ENCODE data around the gene SAMD1.

SAMD1 gene

GRCh38 chr19:14055396-14055795, 35.2 kb downstream of the SAMD1 start:
- no peak for DNase-seq (ENCODE audit: low read depth in 2 of 2)
- TF ChIP-seq CTCF (IDR thresholded peaks at IDR 0.05; ENCODE audit: low read depth, low read length) = no peak
- no peak overlapping the region for H3K4me3 ChIP-seq (replicated peaks in 1 of 2; ENCODE audit: low read depth in 2 of 2, low read length in 2 of 2)

- TF ChIP-seq CTCF (IDR thresholded peaks at IDR 0.05; ENCODE audit: low read depth, low read length) = no peak
- DNase-seq (ENCODE audit: low read depth in 2 of 2) = no peak
These were observed 35.8 kb downstream of the SAMD1 start for GRCh38 chr19:14054721-14055120.

GRCh38 chr19:14054099-14054498, 36.5 kb downstream of the SAMD1 start:
- no peak for TF ChIP-seq CTCF (IDR thresholded peaks at IDR 0.05; ENCODE audit: low read depth, low read length)
- H3K4me3 ChIP-seq (replicated peaks in 1 of 2; ENCODE audit: low read depth in 2 of 2, low read length in 2 of 2) = no peak overlapping the region
- no peak for DNase-seq (ENCODE audit: low read depth in 2 of 2)

More at GRCh38 chr19:14054721-14055120, 35.8 kb downstream of the SAMD1 start:
- H3K4me3 ChIP-seq (replicated peaks in 1 of 2; ENCODE audit: low read depth in 2 of 2, low read length in 2 of 2) = no peak overlapping the region

GRCh38 chr19:14053500-14053899, 37.1 kb downstream of the SAMD1 start:
- TF ChIP-seq CTCF (IDR thresholded peaks at IDR 0.05; ENCODE audit: low read depth, low read length) = no peak
- no peak overlapping the region for H3K4me3 ChIP-seq (replicated peaks in 1 of 2; ENCODE audit: low read depth in 2 of 2, low read length in 2 of 2)
- DNase-seq (ENCODE audit: low read depth in 2 of 2) = no peak

GRCh38 chr19:14053032-14053431, 37.5 kb downstream of the SAMD1 start:
- no peak overlapping the region for H3K4me3 ChIP-seq (replicated peaks in 1 of 2; ENCODE audit: low read depth in 2 of 2, low read length in 2 of 2)
- DNase-seq (ENCODE audit: low read depth in 2 of 2) = no peak
- no peak for TF ChIP-seq CTCF (IDR thresholded peaks at IDR 0.05; ENCODE audit: low read depth, low read length)

GRCh38 chr19:14052470-14052869, 38.1 kb downstream of the SAMD1 start:
- no peak for TF ChIP-seq CTCF (IDR thresholded peaks at IDR 0.05; ENCODE audit: low read depth, low read length)
- DNase-seq (ENCODE audit: low read depth in 2 of 2) = no peak
- H3K4me3 ChIP-seq (replicated peaks in 1 of 2; ENCODE audit: low read depth in 2 of 2, low read length in 2 of 2) = no peak overlapping the region

GRCh38 chr19:14051980-14052379, 38.6 kb downstream of the SAMD1 start:
- DNase-seq (ENCODE audit: low read depth in 2 of 2) = no peak
- H3K4me3 ChIP-seq (replicated peaks in 1 of 2; ENCODE audit: low read depth in 2 of 2, low read length in 2 of 2) = no peak overlapping the region
- TF ChIP-seq CTCF (IDR thresholded peaks at IDR 0.05; ENCODE audit: low read depth, low read length) = no peak

Measured in cardiac fibroblast (primary cell).